T-helper 17 cell (primary cell): ENCODE data around the gene SLC7A8. TPM values are rescaled to one million over a fixed set of nuclear protein-coding genes. Genes with fewer than 3 reads are reported as not detected.

Source experiments
- ATAC-seq: fragments of 150-1000 bp; cut with Tn5 transposase; 2 replicates; pipeline ENCODE4 v1.10.0; 2021; ENCODE audit warnings: mild to moderate bottlenecking, moderate library complexity
- DNase-seq, 3 donors: peaks; one replicate each; pipeline versions ENCODE4 v3.0.0 to v3.0.0-alpha.2; 2020 to 2021
- H3K9me3 ChIP-seq: one replicate; pipeline ENCODE4 v1.7.0; 2013; ENCODE audit warnings: low read length, mild to moderate bottlenecking; ENCODE audit not compliant: control insufficient read depth, poor library complexity, severe bottlenecking
- H3K27ac Mint-ChIP-seq: one replicate; pipeline ENCODE4 v1.8.0; 2022; ENCODE audit warnings: mild to moderate bottlenecking, moderate library complexity, mixed read lengths
- H3K27me3 Mint-ChIP-seq: one replicate; pipeline ENCODE4 v1.8.0; 2022; ENCODE audit warnings: mixed read lengths
- H3K36me3 Mint-ChIP-seq: one replicate; pipeline ENCODE4 v1.8.0; 2022; ENCODE audit warnings: low read depth, mixed read lengths
- H3K4me1 Mint-ChIP-seq: one replicate; pipeline ENCODE4 v1.8.0; 2022; ENCODE audit warnings: mild to moderate bottlenecking, mixed read lengths
- H3K4me3 Mint-ChIP-seq: one replicate; pipeline ENCODE4 v1.8.0; 2022; ENCODE audit warnings: mild to moderate bottlenecking, moderate library complexity, mixed read lengths
- total RNA-seq, 4 donors: library from RNA in 2 of 4; stranded (reverse) in 2 of 4; gene quantifications; one replicate each; pipeline ENCODE4 v1.2.3 and lab custom pipeline; 2022 to 2026

SLC7A8 gene
- total RNA-seq, 2 donors from 2014 or later, result 2.0 to 2.5 TPM

DNA sequence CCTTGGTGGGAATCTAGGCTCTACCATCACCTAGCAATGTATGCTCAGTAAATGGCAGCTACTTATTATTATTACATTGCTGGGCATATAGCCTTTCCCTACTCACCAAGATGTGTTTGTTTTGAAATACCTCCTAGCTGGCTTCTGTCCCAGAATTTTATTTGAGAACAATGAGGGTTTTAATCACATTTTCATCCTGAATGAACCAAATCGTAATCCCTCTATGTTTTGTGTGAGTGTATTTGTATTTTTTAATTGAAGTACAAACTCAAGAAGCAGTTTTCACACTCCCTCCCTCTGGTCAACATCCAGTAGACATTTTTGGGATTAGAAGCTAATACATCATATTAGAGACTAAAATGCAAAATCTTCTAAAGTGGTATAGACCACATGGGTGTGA, 7.6 kb downstream of the SLC7A8 start:
- peak overlapping the region; percentile 21 for H3K27ac Mint-ChIP-seq
- H3K36me3 Mint-ChIP-seq, result no peaks in the 10 kb centered on the region
- H3K4me1 Mint-ChIP-seq, result peaks cover 6% of the 10 kb centered on the region
- DNase-seq (no peak), ATAC-seq (no peak)
- peaks cover 41% of the 10 kb centered on the region for H3K27me3 Mint-ChIP-seq
- H3K9me3 ChIP-seq, result no peaks in the 10 kb centered on the region
- no peak overlapping the region for H3K4me3 Mint-ChIP-seq

DNA sequence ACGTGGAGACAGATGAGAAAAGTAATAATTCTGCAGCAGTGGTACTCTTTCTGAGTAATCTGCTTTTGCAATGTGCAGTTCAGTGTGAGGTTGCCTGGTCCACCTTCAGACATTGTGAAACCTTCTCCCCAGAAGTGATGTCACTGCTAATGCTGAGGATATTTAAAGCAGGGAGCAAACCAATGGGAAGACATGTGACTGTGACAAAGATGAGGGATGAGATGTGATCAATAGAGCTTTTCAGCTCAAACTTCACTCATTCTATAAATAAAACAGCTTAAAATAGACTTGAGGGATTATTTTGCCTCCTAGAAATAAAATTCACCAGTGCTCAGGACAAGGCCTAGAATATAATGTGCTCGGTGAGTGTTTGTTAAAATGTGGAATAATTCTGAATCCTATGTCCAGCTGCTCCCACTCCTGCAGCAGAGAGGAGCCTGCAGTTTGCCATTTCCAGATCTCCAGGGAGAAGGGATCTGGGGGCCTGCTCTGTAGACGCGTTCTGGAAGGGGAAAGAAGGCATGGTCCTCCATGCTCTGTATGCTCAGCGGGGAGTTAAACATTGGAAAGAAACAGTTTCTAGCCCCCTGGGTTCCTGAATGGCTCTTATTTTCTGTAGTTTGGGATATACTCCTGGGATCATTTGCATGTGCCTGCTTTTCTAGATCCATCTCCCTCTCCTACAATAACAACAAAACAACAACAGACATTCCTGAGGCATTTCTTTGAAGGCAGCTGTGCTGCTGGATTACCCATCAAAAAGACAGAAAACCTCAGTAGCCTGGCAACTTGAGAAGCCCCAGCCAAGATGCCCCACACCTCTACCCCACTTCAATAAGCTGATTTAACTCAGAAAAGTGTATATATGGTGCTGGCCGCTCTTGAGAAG, 8.9 kb downstream of the SLC7A8 start:
- no peak overlapping the region for H3K27ac Mint-ChIP-seq
- no peaks in the 10 kb centered on the region for H3K36me3 Mint-ChIP-seq
- H3K27me3 Mint-ChIP-seq, result peaks cover 44% of the 10 kb centered on the region
- DNase-seq (no peak), ATAC-seq (no peak)
- H3K4me3 Mint-ChIP-seq, result no peak overlapping the region
- H3K9me3 ChIP-seq, result no peaks in the 10 kb centered on the region
- peaks cover 6% of the 10 kb centered on the region for H3K4me1 Mint-ChIP-seq

DNA sequence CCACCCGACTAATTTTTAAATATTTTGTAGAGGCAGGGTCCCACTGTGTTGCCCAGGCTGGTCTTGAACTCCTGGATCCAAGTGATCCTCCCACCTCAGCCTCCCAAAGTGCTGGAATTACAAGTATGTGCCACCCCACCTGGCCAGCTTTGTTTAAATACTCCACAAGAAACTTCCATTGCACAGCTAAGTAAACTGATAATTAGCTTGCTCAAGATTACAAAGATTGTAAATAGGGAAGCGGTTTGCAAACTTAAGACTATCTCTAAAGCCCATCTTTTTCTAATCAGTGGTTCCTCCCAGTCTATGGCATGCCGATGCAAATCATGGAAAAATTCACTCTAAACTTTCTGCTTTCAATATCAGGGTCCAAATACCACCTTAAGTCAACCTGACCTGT, 9.7 kb downstream of the SLC7A8 start:
- no peaks in the 10 kb centered on the region for H3K9me3 ChIP-seq
- peaks cover 3% of the 10 kb centered on the region for H3K4me1 Mint-ChIP-seq
- H3K27me3 Mint-ChIP-seq, result peaks cover 36% of the 10 kb centered on the region
- no peak overlapping the region for H3K4me3 Mint-ChIP-seq
- H3K36me3 Mint-ChIP-seq, result no peaks in the 10 kb centered on the region
- ATAC-seq (no peak), DNase-seq (no peak)
- no peak overlapping the region for H3K27ac Mint-ChIP-seq

DNA sequence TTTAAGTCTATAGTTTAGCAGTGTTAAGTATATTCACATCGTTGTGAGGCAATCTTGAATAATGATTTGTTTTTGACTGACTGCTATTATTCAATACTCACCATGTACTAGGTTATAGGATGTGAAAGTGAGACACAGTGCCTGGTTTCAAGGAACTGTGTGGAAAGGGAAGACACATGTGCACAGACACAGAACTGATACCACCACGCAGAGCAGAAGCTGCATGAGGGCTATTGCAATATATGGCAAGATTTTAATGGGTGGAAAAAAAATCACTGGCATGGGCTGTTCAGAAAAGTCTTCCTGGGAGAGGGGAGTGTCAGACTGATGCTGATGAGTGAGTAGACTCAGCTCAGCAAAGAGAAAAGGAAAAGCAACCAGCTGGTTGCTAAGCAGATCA, 10.4 kb downstream of the SLC7A8 start:
- DNase-seq, result no peak
- Mint-ChIP-seq H3K4me3 (no peak overlapping the region), H3K4me1 (peaks cover 3% of the 10 kb centered on the region), H3K36me3 (no peaks in the 10 kb centered on the region), H3K27me3 (peaks cover 41% of the 10 kb centered on the region), H3K27ac (no peak overlapping the region)
- no peaks in the 10 kb centered on the region for H3K9me3 ChIP-seq
- ATAC-seq, result no peak

DNA sequence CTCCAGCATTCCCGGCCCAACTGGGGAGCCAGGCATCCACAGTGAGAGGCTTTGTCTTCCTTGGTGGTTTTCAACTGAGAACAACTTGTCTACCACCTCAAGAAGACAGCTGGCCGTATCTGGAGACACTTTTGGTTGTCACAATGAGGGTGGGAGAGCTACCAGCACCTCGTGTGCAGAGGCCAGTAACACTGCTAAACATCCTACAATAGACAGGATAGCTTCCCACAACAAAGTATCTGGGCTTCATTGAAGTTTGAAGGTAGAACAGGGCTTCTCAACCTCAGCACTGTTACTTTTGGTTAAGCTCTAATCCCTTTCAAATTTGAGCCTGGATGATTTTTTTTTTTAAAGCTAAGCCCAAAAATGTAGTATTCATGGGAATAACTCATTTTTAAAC, 10.9 kb downstream of the SLC7A8 start:
- no peak overlapping the region for H3K4me3 Mint-ChIP-seq
- no peak overlapping the region for H3K27ac Mint-ChIP-seq
- H3K9me3 ChIP-seq, result no peaks in the 10 kb centered on the region
- ATAC-seq (no peak), DNase-seq (no peak)
- H3K36me3 Mint-ChIP-seq, result no peaks in the 10 kb centered on the region
- peaks cover 3% of the 10 kb centered on the region for H3K4me1 Mint-ChIP-seq
- peaks cover 46% of the 10 kb centered on the region for H3K27me3 Mint-ChIP-seq

DNA sequence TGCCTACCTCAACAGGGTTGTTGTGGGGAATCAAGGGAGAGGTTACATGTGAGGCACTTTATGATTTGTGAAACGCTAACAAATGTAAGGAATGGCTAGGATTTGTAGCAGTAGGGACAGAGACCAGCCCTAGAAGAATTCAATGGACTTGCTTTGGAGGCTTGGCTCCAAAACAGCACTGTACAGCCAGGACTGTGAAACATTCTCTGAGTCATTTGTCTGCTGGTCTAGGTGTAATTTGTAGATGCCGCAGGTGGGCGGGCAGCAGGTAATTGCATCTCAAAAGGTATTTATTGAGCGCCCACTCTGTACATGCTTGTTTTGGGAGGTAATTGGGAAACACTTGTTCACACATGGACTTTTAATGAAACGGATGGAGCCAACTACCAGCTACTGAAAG, 11.4 kb downstream of the SLC7A8 start:
- Mint-ChIP-seq H3K4me1 (no peaks in the 10 kb centered on the region), H3K4me3 (no peak overlapping the region), H3K27me3 (peaks cover 47% of the 10 kb centered on the region), H3K36me3 (no peaks in the 10 kb centered on the region), H3K27ac (no peak overlapping the region)
- no peaks in the 10 kb centered on the region for H3K9me3 ChIP-seq
- ATAC-seq (no peak), DNase-seq (no peak)

DNA sequence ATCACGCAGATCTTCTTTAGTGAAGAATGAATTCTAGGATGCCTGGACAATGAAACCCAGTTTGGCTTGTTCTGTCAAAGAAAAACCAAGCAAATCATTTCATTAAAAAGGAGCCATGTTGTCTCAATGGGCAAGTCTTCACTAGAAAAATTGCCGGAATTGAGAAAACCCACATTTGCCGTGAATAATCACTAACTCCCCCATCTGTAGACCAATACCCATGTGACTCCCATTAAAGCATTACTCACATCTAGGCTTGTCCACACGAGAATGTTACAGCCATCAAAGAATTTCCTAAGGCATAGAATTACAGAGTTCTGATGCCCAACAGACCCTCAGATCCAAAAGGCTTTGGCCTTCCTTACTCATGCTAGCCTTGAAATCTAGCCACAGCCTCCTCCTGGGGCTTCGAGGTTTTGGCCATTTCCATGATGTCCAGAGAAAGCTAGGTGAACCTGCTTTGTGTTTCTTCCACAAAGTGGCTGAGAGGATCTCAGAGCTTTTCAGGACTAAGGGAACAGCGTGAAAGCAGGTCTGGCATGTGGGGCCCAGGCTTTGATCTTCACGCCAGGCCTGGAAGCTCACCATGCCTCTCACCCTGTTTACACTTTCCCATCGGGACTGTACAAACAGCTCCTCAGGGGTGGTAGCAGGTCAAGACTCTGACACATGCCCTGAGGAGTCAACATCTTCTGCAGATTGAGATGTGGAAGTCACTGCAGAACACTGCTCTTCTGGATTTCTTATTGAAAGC, 12.1 kb downstream of the SLC7A8 start:
- Mint-ChIP-seq H3K27ac (no peak overlapping the region), H3K4me3 (no peak overlapping the region), H3K27me3 (peaks cover 47% of the 10 kb centered on the region), H3K36me3 (no peaks in the 10 kb centered on the region), H3K4me1 (no peaks in the 10 kb centered on the region)
- no peak for DNase-seq
- H3K9me3 ChIP-seq, result no peaks in the 10 kb centered on the region
- no peak for ATAC-seq

DNA sequence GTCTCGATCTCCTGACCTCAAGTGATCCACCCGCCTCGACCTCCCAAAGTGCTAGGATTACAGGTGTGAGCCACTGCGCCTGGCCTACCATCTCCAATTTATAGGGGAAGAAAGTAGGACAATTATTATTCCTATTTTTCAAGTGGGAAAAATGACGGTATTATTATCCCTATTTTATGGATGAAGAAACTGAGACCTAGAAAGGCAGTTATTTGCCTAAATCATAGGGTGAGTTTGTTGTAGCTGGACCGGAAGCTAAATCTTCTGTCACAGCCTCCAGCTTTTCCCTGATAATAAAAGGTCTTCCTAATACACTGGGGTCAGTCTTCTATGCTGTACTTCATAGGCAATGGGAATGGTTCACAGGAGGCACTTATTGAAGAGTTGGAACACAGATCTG, 13.8 kb downstream of the SLC7A8 start:
- Mint-ChIP-seq H3K4me3 (no peak overlapping the region), H3K36me3 (no peaks in the 10 kb centered on the region), H3K27ac (no peak overlapping the region), H3K4me1 (no peaks in the 10 kb centered on the region), H3K27me3 (peaks cover 42% of the 10 kb centered on the region)
- no peaks in the 10 kb centered on the region for H3K9me3 ChIP-seq
- DNase-seq (no peak), ATAC-seq (no peak)

DNA sequence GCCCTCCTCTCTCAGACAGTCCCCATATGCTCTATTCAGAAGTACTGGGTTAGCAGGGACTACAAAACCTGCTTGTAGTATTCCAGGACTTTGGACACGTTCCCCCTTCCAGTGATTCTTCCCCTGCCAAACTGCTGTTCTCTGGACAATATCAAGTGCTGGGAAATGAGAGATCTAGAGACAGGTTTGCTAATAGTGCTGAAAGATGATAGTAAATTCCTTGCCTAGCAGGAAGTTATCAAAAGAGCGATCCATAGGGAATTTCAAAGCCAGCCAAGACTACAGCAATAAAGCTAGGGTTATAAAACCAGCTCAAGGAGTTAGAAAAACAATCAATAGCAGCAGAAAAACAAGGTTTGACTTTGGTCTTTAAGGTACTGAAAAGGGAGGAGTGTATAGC, 15.2 kb downstream of the SLC7A8 start:
- H3K4me3 Mint-ChIP-seq, result no peak overlapping the region
- H3K36me3 Mint-ChIP-seq, result no peaks in the 10 kb centered on the region
- H3K4me1 Mint-ChIP-seq, result no peaks in the 10 kb centered on the region
- DNase-seq, result no peak
- H3K27ac Mint-ChIP-seq, result no peak overlapping the region
- H3K9me3 ChIP-seq, result no peaks in the 10 kb centered on the region
- peaks cover 41% of the 10 kb centered on the region for H3K27me3 Mint-ChIP-seq
- no peak for ATAC-seq

- Mint-ChIP-seq H3K27me3 (peaks cover 41% of the 10 kb centered on the region), H3K4me1 (peaks cover 3% of the 10 kb centered on the region), H3K27ac (no peak overlapping the region), H3K36me3 (no peaks in the 10 kb centered on the region), H3K4me3 (no peak overlapping the region)
- ATAC-seq, result no peak
- no peaks in the 10 kb centered on the region for H3K9me3 ChIP-seq
- no peak for DNase-seq
Observed at GRCh38 chr14:23167116-23167847, 16.2 kb downstream of the SLC7A8 start.

- H3K27ac Mint-ChIP-seq, result no peak overlapping the region
- peaks cover 7% of the 10 kb centered on the region for H3K4me1 Mint-ChIP-seq
- no peaks in the 10 kb centered on the region for H3K36me3 Mint-ChIP-seq
- peaks cover 29% of the 10 kb centered on the region for H3K27me3 Mint-ChIP-seq
- no peak for ATAC-seq
- no peaks in the 10 kb centered on the region for H3K9me3 ChIP-seq
- no peak for DNase-seq
- no peak overlapping the region for H3K4me3 Mint-ChIP-seq
Observed at GRCh38 chr14:23164949-23165348, 18.5 kb downstream of the SLC7A8 start.

DNA sequence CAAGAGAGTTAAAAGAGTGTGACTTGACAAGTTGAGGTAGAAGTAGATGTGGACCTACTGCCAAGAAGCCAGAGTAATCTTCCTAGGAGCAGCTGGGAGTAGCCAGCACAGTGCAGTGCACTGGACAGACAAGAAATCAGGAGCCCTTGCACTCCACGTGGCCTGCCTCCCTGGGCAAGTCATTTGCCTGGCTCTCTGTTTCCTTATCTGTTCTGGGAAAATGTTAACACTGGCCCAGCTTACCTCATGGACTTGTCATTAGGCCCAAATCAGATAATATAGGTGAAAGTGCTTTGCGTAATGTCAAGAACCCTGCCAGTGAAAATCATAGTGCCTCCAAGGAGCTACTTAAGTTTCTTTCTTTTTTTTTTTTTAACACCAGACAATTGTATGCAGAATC, 19.2 kb downstream of the SLC7A8 start:
- DNase-seq, result no peak
- no peaks in the 10 kb centered on the region for H3K9me3 ChIP-seq
- no peak for ATAC-seq
- Mint-ChIP-seq H3K36me3 (peaks cover 2% of the 10 kb centered on the region), H3K4me3 (no peak overlapping the region), H3K27ac (no peak overlapping the region), H3K4me1 (peaks cover 8% of the 10 kb centered on the region), H3K27me3 (peaks cover 33% of the 10 kb centered on the region)

- Mint-ChIP-seq H3K36me3 (peaks cover 3% of the 10 kb centered on the region), H3K4me3 (no peak overlapping the region), H3K27ac (no peak overlapping the region), H3K27me3 (peaks cover 38% of the 10 kb centered on the region), H3K4me1 (peaks cover 10% of the 10 kb centered on the region)
- no peaks in the 10 kb centered on the region for H3K9me3 ChIP-seq
- DNase-seq (no peak), ATAC-seq (no peak)
Observed at GRCh38 chr14:23163830-23164229, 19.6 kb downstream of the SLC7A8 start.
